T-helper 1 cell treated with Interleukin-12 subunit alpha and Interleukin-12 subunit beta and Interleukin-4 antibody, amounts not matched to agents 30 μg/mL and 1 μg/mL, for 36 hours (primary cell): ENCODE data around the gene TLE7.

ENCODE experiments used
- H3K27ac Mint-ChIP-seq: one replicate; pipeline ENCODE4 v1.8.0; 2021; ENCODE audit warnings: mild to moderate bottlenecking, mixed read lengths
- H3K27me3 Mint-ChIP-seq: one replicate; pipeline ENCODE4 v1.8.0; 2021; ENCODE audit warnings: low read depth, mixed read lengths
- H3K36me3 Mint-ChIP-seq: one replicate; pipeline ENCODE4 v1.8.0; 2021; ENCODE audit warnings: low read depth, mixed read lengths
- H3K4me1 Mint-ChIP-seq: one replicate; pipeline ENCODE4 v1.8.0; 2021; ENCODE audit warnings: low read depth, mixed read lengths
- H3K4me3 Mint-ChIP-seq: one replicate; pipeline ENCODE4 v1.8.0; 2021; ENCODE audit warnings: mild to moderate bottlenecking, moderate library complexity, mixed read lengths
- H3K9me3 Mint-ChIP-seq: one replicate; pipeline ENCODE4 v1.8.0; 2021; ENCODE audit warnings: mixed read lengths

The TLE7 gene

GRCh38 chr16:71412270-71413160, 29.3 kb downstream of the TLE7 start:
- Mint-ChIP-seq H3K4me1 (peaks cover 9% of the 10 kb centered on the region), H3K27me3 (peaks cover 12% of the 10 kb centered on the region), H3K36me3 (no peaks in the 10 kb centered on the region), H3K27ac (no peak overlapping the region), H3K9me3 (no peaks in the 10 kb centered on the region), H3K4me3 (no peak overlapping the region)

- Mint-ChIP-seq H3K27me3 (peaks cover 7% of the 10 kb centered on the region), H3K4me1 (peaks cover 9% of the 10 kb centered on the region), H3K27ac (no peak overlapping the region), H3K36me3 (no peaks in the 10 kb centered on the region), H3K9me3 (no peaks in the 10 kb centered on the region), H3K4me3 (no peak overlapping the region)
Measured at GRCh38 chr16:71410146-71410545, 31.7 kb downstream of the TLE7 start.

- Mint-ChIP-seq H3K9me3 (no peaks in the 10 kb centered on the region), H3K4me1 (peaks cover 9% of the 10 kb centered on the region), H3K27ac (no peak overlapping the region), H3K4me3 (no peak overlapping the region), H3K36me3 (no peaks in the 10 kb centered on the region), H3K27me3 (peaks cover 7% of the 10 kb centered on the region)
Measured at GRCh38 chr16:71409011-71409775, 32.7 kb downstream of the TLE7 start.

GRCh38 chr16:71408536-71408935, 33.3 kb downstream of the TLE7 start:
- H3K4me3 Mint-ChIP-seq = no peak overlapping the region
- H3K27me3 Mint-ChIP-seq = peaks cover 7% of the 10 kb centered on the region
- no peak overlapping the region for H3K27ac Mint-ChIP-seq
- H3K36me3 Mint-ChIP-seq = no peaks in the 10 kb centered on the region
- no peaks in the 10 kb centered on the region for H3K9me3 Mint-ChIP-seq
- peaks cover 9% of the 10 kb centered on the region for H3K4me1 Mint-ChIP-seq

GRCh38 chr16:71407731-71408130, 34.1 kb downstream of the TLE7 start:
- Mint-ChIP-seq H3K27me3 (peaks cover 7% of the 10 kb centered on the region), H3K36me3 (no peaks in the 10 kb centered on the region), H3K4me1 (peaks cover 7% of the 10 kb centered on the region), H3K4me3 (no peak overlapping the region), H3K9me3 (no peaks in the 10 kb centered on the region), H3K27ac (no peak overlapping the region)

GRCh38 chr16:71406724-71407123, 35.1 kb downstream of the TLE7 start:
- Mint-ChIP-seq H3K27me3 (peaks cover 7% of the 10 kb centered on the region), H3K4me3 (no peak overlapping the region), H3K27ac (no peak overlapping the region), H3K9me3 (no peaks in the 10 kb centered on the region), H3K36me3 (no peaks in the 10 kb centered on the region), H3K4me1 (peaks cover 6% of the 10 kb centered on the region)

- Mint-ChIP-seq H3K36me3 (no peaks in the 10 kb centered on the region), H3K27me3 (peaks cover 7% of the 10 kb centered on the region), H3K4me1 (peaks cover 6% of the 10 kb centered on the region), H3K9me3 (no peaks in the 10 kb centered on the region), H3K27ac (no peak overlapping the region), H3K4me3 (no peak overlapping the region)
Measured at GRCh38 chr16:71406316-71406715, 35.5 kb downstream of the TLE7 start.

- H3K9me3 Mint-ChIP-seq = no peaks in the 10 kb centered on the region
- no peaks in the 10 kb centered on the region for H3K36me3 Mint-ChIP-seq
- H3K4me1 Mint-ChIP-seq = peaks cover 9% of the 10 kb centered on the region
- H3K27ac Mint-ChIP-seq = no peak overlapping the region
- H3K4me3 Mint-ChIP-seq = no peak overlapping the region
- peaks cover 7% of the 10 kb centered on the region for H3K27me3 Mint-ChIP-seq
Measured at GRCh38 chr16:71404364-71404763, 37.5 kb downstream of the TLE7 start.

GRCh38 chr16:71402674-71403073, 39.2 kb downstream of the TLE7 start:
- H3K4me3 Mint-ChIP-seq = no peak overlapping the region
- no peaks in the 10 kb centered on the region for H3K36me3 Mint-ChIP-seq
- H3K4me1 Mint-ChIP-seq = peaks cover 3% of the 10 kb centered on the region
- H3K27me3 Mint-ChIP-seq = no peaks in the 10 kb centered on the region
- no peak overlapping the region for H3K27ac Mint-ChIP-seq
- H3K9me3 Mint-ChIP-seq = no peaks in the 10 kb centered on the region

- no peak overlapping the region for H3K27ac Mint-ChIP-seq
- no peaks in the 10 kb centered on the region for H3K36me3 Mint-ChIP-seq
- H3K9me3 Mint-ChIP-seq = no peaks in the 10 kb centered on the region
- peaks cover 3% of the 10 kb centered on the region for H3K4me1 Mint-ChIP-seq
- no peaks in the 10 kb centered on the region for H3K27me3 Mint-ChIP-seq
- H3K4me3 Mint-ChIP-seq = no peak overlapping the region
Measured at GRCh38 chr16:71402007-71402406, 39.8 kb downstream of the TLE7 start.

GRCh38 chr16:71399801-71400563, 41.9 kb downstream of the TLE7 start:
- no peaks in the 10 kb centered on the region for H3K27me3 Mint-ChIP-seq
- H3K4me1 Mint-ChIP-seq = peaks cover 3% of the 10 kb centered on the region
- H3K36me3 Mint-ChIP-seq = no peaks in the 10 kb centered on the region
- no peaks in the 10 kb centered on the region for H3K9me3 Mint-ChIP-seq
- no peak overlapping the region for H3K27ac Mint-ChIP-seq
- no peak overlapping the region for H3K4me3 Mint-ChIP-seq

- Mint-ChIP-seq H3K4me3 (no peak overlapping the region), H3K27me3 (no peaks in the 10 kb centered on the region), H3K36me3 (no peaks in the 10 kb centered on the region), H3K4me1 (peaks cover 3% of the 10 kb centered on the region), H3K27ac (no peak overlapping the region), H3K9me3 (no peaks in the 10 kb centered on the region)
Measured at GRCh38 chr16:71396594-71396993, 45.3 kb downstream of the TLE7 start.

GRCh38 chr16:71389330-71389729, 52.5 kb downstream of the TLE7 start:
- H3K4me3 Mint-ChIP-seq = no peak overlapping the region
- H3K9me3 Mint-ChIP-seq = no peaks in the 10 kb centered on the region
- no peaks in the 10 kb centered on the region for H3K36me3 Mint-ChIP-seq
- peaks cover 4% of the 10 kb centered on the region for H3K27me3 Mint-ChIP-seq
- H3K27ac Mint-ChIP-seq = no peak overlapping the region
- peaks cover 2% of the 10 kb centered on the region for H3K4me1 Mint-ChIP-seq

- Mint-ChIP-seq H3K9me3 (no peaks in the 10 kb centered on the region), H3K36me3 (no peaks in the 10 kb centered on the region), H3K4me3 (no peak overlapping the region), H3K27me3 (peaks cover 4% of the 10 kb centered on the region), H3K27ac (no peak overlapping the region), H3K4me1 (peaks cover 2% of the 10 kb centered on the region)
Measured at GRCh38 chr16:71387045-71387871, 54.6 kb downstream of the TLE7 start.
